ENCODE data around the gene UFSP1. TPM values are rescaled to one million over a fixed set of nuclear protein-coding genes. Genes with fewer than 3 reads are reported as not detected.

UFSP1 gene
- total and polyA plus RNA-seq, 10 of the 15 experiments (the other 5 are each of a cell fraction or from before 2014, with no cell fraction given), result 0.14 to 10.6 (median 2.8) TPM

DNA sequence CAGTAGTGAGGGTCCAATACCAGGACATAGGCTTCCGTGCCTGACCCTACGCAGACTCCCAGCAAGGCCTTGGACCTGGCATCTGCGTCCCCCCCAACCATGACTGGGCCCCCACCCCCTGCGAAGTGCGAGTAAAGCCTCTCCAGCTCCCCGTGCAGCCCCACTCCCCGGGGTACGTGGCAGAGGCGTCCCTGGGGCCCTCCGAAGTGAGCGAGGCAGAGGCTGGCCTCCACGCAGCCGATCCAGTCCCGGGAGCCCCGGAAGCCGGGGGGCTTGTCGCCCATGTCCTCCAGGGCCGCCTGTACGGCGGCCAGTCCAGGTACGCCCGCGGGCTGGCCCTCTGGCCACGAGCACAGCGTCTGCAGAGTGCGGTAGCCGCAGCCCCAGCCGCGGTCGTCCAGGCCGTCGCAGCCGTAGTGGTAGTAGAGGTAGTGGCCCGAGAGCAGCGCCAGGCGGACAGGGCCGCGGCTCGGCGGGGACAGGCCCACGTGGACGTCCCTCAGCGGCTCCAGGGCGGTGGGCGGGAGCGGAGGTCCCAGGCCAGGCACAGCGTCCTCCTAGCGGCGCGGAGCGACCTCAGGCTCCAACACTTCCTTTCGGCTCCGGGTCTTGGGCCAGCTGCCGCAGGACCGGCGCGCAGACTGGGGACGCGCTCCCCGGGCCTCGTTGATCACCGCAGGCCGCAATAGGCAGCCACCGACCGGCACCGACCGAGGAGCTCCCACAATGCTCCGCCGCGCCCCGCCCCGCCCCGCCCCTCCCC is at the start of gene UFSP1 (continued):
- TF ChIP-seq, protein P1, sequence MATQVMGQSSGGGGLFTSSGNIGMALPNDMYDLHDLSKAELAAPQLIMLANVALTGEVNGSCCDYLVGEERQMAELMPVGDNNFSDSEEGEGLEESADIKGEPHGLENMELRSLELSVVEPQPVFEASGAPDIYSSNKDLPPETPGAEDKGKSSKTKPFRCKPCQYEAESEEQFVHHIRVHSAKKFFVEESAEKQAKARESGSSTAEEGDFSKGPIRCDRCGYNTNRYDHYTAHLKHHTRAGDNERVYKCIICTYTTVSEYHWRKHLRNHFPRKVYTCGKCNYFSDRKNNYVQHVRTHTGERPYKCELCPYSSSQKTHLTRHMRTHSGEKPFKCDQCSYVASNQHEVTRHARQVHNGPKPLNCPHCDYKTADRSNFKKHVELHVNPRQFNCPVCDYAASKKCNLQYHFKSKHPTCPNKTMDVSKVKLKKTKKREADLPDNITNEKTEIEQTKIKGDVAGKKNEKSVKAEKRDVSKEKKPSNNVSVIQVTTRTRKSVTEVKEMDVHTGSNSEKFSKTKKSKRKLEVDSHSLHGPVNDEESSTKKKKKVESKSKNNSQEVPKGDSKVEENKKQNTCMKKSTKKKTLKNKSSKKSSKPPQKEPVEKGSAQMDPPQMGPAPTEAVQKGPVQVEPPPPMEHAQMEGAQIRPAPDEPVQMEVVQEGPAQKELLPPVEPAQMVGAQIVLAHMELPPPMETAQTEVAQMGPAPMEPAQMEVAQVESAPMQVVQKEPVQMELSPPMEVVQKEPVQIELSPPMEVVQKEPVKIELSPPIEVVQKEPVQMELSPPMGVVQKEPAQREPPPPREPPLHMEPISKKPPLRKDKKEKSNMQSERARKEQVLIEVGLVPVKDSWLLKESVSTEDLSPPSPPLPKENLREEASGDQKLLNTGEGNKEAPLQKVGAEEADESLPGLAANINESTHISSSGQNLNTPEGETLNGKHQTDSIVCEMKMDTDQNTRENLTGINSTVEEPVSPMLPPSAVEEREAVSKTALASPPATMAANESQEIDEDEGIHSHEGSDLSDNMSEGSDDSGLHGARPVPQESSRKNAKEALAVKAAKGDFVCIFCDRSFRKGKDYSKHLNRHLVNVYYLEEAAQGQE (IDR thresholded peaks at IDR 0.05; ENCODE audit: low read depth, low read length), result no peak
- TF ChIP-seq TCF12 (IDR thresholded peaks at IDR 0.05; ENCODE audit: low read depth, low read length) (no peak), BHLHE40 (IDR thresholded peaks at IDR 0.05; ENCODE audit: borderline replicate concordance in 1 of 2, low read depth in 2 of 2, low read length in 1 of 2) (peak in 1 of 2 experiments; percentile 11; a peak in 2 of 4 replicates), NBN (IDR thresholded peaks at IDR 0.05) (no peak), MYB (IDR thresholded peaks at IDR 0.05; ENCODE audit: borderline replicate concordance, low read depth, low read length) (no peak), NR2F1 (conservative IDR thresholded peaks at IDR 0.05) (0 out of 2 replicates have a peak, but pooled peaks have one; percentile 13), HDAC2 (IDR thresholded peaks at IDR 0.05) (no peak), RELA (IDR thresholded peaks at IDR 0.05; ENCODE audit: borderline replicate concordance, partially characterized antibody) (no peak), TCF3 (IDR thresholded peaks at IDR 0.05; ENCODE audit: borderline replicate concordance, insufficient read depth, low read depth, low read length) (no peak), SIN3A (IDR thresholded peaks at IDR 0.05; ENCODE audit: low read depth, low read length) (no peak; the same call in 1 of the 2 replicates), POLR2AphosphoS5 (IDR thresholded peaks at IDR 0.05; ENCODE audit: low read length) (peak; percentile 19; the same call in 1 of the 2 replicates), RCOR1 (conservative IDR thresholded peaks at IDR 0.05; ENCODE audit: low read depth, low read length) (no peak)
- TF ChIP-seq, protein P2, sequence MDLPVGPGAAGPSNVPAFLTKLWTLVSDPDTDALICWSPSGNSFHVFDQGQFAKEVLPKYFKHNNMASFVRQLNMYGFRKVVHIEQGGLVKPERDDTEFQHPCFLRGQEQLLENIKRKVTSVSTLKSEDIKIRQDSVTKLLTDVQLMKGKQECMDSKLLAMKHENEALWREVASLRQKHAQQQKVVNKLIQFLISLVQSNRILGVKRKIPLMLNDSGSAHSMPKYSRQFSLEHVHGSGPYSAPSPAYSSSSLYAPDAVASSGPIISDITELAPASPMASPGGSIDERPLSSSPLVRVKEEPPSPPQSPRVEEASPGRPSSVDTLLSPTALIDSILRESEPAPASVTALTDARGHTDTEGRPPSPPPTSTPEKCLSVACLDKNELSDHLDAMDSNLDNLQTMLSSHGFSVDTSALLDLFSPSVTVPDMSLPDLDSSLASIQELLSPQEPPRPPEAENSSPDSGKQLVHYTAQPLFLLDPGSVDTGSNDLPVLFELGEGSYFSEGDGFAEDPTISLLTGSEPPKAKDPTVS (IDR thresholded peaks at IDR 0.05; ENCODE audit: low read depth, low read length), result no peak
- TF ChIP-seq, protein P3, sequence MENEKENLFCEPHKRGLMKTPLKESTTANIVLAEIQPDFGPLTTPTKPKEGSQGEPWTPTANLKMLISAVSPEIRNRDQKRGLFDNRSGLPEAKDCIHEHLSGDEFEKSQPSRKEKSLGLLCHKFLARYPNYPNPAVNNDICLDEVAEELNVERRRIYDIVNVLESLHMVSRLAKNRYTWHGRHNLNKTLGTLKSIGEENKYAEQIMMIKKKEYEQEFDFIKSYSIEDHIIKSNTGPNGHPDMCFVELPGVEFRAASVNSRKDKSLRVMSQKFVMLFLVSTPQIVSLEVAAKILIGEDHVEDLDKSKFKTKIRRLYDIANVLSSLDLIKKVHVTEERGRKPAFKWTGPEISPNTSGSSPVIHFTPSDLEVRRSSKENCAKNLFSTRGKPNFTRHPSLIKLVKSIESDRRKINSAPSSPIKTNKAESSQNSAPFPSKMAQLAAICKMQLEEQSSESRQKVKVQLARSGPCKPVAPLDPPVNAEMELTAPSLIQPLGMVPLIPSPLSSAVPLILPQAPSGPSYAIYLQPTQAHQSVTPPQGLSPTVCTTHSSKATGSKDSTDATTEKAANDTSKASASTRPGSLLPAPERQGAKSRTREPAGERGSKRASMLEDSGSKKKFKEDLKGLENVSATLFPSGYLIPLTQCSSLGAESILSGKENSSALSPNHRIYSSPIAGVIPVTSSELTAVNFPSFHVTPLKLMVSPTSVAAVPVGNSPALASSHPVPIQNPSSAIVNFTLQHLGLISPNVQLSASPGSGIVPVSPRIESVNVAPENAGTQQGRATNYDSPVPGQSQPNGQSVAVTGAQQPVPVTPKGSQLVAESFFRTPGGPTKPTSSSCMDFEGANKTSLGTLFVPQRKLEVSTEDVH (IDR thresholded peaks at IDR 0.05; ENCODE audit: low read depth, partially characterized antibody), result no peak
- TF ChIP-seq, protein P4, sequence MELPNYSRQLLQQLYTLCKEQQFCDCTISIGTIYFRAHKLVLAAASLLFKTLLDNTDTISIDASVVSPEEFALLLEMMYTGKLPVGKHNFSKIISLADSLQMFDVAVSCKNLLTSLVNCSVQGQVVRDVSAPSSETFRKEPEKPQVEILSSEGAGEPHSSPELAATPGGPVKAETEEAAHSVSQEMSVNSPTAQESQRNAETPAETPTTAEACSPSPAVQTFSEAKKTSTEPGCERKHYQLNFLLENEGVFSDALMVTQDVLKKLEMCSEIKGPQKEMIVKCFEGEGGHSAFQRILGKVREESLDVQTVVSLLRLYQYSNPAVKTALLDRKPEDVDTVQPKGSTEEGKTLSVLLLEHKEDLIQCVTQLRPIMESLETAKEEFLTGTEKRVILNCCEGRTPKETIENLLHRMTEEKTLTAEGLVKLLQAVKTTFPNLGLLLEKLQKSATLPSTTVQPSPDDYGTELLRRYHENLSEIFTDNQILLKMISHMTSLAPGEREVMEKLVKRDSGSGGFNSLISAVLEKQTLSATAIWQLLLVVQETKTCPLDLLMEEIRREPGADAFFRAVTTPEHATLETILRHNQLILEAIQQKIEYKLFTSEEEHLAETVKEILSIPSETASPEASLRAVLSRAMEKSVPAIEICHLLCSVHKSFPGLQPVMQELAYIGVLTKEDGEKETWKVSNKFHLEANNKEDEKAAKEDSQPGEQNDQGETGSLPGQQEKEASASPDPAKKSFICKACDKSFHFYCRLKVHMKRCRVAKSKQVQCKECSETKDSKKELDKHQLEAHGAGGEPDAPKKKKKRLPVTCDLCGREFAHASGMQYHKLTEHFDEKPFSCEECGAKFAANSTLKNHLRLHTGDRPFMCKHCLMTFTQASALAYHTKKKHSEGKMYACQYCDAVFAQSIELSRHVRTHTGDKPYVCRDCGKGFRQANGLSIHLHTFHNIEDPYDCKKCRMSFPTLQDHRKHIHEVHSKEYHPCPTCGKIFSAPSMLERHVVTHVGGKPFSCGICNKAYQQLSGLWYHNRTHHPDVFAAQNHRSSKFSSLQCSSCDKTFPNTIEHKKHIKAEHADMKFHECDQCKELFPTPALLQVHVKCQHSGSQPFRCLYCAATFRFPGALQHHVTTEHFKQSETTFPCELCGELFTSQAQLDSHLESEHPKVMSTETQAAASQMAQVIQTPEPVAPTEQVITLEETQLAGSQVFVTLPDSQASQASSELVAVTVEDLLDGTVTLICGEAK (IDR thresholded peaks at IDR 0.05; ENCODE audit: borderline replicate concordance), result no peak
- TF ChIP-seq, protein P5, sequence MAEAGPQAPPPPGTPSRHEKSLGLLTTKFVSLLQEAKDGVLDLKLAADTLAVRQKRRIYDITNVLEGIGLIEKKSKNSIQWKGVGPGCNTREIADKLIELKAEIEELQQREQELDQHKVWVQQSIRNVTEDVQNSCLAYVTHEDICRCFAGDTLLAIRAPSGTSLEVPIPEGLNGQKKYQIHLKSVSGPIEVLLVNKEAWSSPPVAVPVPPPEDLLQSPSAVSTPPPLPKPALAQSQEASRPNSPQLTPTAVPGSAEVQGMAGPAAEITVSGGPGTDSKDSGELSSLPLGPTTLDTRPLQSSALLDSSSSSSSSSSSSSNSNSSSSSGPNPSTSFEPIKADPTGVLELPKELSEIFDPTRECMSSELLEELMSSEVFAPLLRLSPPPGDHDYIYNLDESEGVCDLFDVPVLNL (IDR thresholded peaks at IDR 0.05; ENCODE audit: low read depth, low read length), result no peak
